UCSD-AML1 (cell line): ENCODE data around the gene ZNF865.

Experiments
- DNase-seq: peaks from one replicate; lab custom pipeline; 2025; ENCODE audit not compliant: unreplicated experiment; lab: John Stamatoyannopoulos, UW

Gene ZNF865

DNA sequence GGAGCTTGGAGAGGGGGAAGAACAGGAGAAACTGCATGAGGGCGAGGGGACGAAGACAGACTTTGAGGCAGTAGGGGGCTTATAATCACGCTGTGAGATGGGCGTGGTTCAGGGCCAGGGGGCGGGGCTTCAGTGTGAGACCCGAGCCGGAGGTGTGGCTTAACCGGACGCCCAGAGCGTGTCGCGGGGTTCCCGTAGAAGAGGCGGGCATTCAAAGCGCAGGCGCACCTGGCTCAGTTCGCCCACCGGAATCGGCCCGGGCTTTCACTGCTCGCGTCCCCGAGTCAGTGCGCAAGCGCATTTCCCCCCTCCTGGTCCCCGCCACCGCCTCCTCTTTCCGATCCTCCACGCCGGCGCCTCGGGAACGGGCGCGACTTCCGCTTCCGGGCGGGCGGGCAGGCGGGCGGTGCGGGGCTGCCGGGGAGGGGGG lies 225 bp upstream of the ZNF865 start:
- peak; percentile 98 for DNase-seq

DNA sequence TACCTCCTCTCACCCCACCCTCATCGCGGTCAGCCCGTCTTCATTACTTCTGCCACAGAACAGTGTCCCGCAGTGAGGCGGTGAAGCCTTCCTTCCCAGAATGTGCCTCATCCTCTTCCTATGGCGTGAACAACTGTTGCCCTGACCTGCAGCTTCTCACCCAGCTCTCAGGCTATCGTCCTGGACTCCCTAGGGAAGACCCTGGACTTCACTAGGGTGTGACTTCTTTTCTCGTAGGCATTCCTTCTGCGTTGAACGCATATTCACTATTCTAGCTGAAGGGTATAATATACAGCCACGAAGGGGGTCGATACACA lies 982 bp downstream of the ZNF865 start:
- DNase-seq, result no peak

- no peak for DNase-seq
These were observed 1.4 kb downstream of the ZNF865 start for GRCh38 chr19:55606817-55607216.

DNA sequence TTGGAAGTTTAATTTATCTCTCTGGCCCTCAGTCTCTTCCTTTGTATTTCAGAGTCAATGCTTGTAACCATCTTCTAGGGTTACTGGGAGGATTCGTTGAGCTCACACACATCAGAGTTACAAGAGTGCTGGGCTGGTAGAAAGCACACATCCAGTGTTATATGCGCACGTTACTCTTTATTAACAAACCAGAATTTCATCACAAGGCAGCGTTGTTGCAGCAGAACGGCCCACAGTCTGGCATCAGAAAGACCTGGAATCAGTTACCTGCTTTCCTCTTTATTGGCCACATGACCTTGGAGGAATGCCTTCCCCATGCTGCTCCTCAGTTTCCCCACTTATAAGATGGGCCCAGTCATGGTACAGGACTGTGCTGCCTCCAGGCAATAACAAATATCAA lies 3.9 kb downstream of the ZNF865 start:
- no peak for DNase-seq

- DNase-seq, result no peak
These were observed 6.0 kb downstream of the ZNF865 start for GRCh38 chr19:55611300-55611982.

GRCh38 chr19:55611983-55612645 lies 6.7 kb downstream of the ZNF865 start:
- DNase-seq, result no peak

DNA sequence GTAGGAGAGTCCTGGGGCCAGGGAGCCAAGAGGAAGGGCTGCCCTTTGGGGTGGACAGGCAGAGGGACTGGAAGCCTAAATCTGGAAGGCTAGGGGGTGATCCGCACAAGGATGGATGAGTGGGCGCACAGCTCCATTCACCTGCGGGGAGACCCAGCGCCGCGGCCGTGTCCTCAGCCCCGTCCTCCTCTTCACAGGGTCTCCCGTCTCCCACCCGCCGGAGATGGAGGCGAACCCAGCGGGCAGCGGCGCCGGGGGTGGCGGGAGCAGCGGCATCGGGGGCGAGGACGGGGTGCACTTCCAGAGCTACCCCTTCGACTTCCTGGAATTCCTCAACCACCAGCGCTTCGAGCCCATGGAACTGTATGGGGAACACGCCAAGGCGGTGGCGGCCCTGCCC lies 7.9 kb downstream of the ZNF865 start:
- DNase-seq, result no peak

GRCh38 chr19:55613930-55614710 lies 8.7 kb downstream of the ZNF865 start:
- DNase-seq, result no peak

GRCh38 chr19:55614711-55615542 lies 9.5 kb downstream of the ZNF865 start:
- no peak for DNase-seq

DNA sequence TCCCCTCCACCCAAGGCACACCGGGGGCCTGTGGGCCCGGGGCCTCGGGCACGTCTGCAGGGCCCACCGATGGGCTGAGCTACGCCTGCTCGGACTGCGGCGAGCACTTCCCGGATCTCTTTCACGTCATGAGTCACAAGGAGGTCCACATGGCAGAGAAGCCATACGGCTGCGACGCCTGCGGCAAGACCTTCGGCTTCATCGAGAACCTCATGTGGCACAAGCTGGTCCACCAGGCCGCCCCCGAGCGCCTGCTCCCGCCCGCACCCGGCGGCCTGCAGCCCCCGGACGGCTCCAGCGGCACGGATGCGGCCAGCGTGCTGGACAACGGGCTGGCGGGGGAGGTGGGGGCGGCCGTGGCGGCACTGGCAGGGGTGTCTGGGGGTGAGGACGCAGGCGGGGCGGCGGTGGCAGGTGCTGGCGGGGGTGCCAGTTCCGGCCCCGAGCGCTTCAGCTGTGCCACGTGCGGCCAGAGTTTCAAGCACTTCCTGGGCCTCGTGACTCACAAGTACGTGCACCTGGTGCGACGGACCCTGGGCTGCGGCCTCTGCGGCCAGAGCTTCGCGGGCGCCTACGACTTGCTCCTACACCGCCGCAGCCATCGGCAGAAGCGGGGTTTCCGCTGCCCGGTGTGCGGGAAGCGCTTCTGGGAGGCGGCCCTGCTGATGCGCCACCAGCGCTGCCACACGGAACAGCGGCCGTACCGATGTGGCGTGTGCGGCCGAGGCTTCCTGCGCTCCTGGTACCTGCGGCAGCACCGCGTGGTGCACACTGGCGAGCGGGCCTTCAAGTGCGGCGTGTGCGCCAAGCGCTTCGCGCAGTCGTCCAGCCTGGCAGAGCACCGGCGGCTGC lies 10.3 kb downstream of the ZNF865 start:
- DNase-seq, result no peak

DNA sequence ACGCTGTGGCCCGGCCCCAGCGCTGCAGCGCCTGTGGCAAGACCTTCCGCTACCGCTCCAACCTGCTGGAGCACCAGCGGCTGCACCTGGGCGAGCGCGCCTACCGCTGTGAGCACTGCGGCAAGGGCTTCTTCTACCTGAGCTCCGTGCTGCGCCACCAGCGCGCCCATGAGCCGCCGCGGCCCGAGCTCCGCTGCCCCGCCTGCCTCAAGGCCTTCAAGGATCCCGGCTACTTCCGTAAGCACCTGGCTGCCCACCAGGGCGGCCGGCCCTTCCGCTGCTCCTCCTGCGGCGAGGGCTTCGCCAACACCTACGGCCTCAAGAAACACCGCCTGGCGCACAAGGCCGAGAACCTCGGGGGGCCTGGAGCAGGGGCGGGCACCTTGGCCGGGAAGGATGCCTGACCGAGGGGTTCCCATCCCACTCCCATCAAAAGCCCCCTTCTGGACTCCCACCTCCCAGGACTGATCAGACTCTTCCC lies 11.0 kb downstream of the ZNF865 start:
- DNase-seq, result no peak

- DNase-seq, result no peak
These were observed 12.0 kb downstream of the ZNF865 start for GRCh38 chr19:55617426-55617825.

DNA sequence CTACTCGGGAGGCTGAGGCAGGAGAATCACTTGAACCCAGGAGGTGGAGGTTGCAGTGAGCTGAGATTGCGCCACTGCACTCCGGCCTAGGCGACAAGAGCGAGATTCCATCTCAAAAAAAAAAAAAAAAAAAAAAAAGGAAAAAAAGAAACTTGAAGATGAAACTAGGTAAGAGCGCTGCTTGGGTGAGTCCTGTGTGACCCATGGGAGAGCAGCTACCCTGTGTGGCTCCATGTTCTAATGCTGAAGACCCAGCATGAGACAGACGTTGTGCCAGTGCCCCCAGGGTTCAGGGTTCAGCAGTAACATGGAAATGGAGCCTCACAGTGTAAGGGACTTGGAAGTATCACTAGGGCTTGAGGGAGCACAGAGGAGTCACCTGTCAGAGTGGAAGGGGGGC lies 13.0 kb downstream of the ZNF865 start:
- DNase-seq, result no peak

GRCh38 chr19:55619286-55619685 lies 13.8 kb downstream of the ZNF865 start:
- DNase-seq, result no peak

- no peak for DNase-seq
These were observed 15.2 kb downstream of the ZNF865 start for GRCh38 chr19:55620410-55621204.

DNA sequence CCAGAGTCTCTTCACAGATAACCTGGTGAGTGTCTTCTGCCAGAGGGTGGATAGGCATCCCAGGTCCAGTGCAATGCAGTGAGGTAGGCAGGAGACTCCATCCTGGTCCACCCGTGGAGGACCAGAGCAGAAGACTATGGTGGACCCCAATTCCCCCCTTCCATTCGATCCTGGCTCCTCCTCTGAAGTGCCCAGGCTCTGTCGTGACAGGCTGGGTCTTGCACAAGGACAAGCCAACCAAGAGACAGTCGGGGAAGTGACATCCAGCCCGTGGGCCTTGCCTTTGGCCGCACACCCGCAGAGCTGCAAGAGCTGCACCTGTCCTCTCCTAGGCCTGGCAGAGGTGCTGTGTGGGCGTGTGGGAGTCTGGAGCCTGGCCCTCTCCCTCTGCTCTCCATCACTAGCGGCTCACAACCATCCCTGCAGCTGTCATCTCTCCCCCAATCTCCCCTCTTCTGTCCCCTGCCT lies 15.8 kb downstream of the ZNF865 start:
- DNase-seq, result no peak

- no peak for DNase-seq
These were observed 16.3 kb downstream of the ZNF865 start for GRCh38 chr19:55621673-55622231.

- DNase-seq, result no peak
These were observed 17.0 kb downstream of the ZNF865 start for GRCh38 chr19:55622242-55622969.
